IPS-18c (cell line): ENCODE results near the gene DOK5.

Experiments
- H3K4me3 ChIP-seq: 2 replicates; pipeline ENCODE4 v1.7.0; 2013; ENCODE audit warnings: low read depth, mild to moderate bottlenecking, low read length, moderate library complexity; ENCODE audit not compliant: insufficient read depth
- H3K9me3 ChIP-seq: one replicate; pipeline ENCODE4 v1.6.1; 2013; ENCODE audit warnings: mild to moderate bottlenecking, low read length, moderate library complexity; ENCODE audit not compliant: control insufficient read depth, insufficient read depth

DOK5 gene

DNA sequence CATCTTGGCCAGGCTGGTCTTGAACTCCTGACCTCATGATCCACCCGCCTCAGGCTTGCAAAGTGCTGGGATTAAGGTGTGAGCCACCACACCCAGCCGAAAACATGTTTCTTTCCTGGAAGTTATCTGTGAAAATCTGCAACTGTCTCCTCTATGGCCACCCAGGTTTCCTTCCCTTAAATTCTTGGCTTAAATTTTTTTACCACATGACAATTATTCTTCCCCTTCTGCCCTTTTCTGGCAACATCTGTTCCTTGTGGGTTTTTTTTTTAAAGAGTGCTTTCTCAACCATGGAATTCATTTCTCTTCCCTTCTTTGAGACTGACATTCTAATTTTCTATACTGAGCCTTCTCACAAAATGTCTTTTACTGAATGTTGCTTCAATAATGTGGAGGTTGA is 59.6 kb downstream of the DOK5 start:
- H3K9me3 ChIP-seq, result no peaks in the 10 kb centered on the region
- no peak overlapping the region for H3K4me3 ChIP-seq

DNA sequence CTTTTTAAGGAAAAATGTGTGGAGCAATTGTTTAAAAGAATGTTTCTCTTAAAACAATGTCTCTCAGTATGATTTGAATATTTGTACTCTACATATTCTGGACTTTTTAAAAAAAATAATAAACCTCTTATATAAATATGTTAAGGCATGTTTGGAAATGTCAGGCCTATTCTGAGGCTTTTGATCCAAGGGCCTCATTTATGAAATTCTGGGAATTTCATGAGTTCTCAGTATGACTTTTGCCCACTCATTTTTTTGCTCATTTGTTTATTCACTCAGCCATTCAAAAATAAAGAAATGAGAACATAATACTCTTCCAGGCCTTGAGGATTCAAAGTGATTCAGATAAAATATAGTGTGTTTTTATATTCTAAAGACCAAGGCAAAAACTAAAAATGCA is 60.4 kb downstream of the DOK5 start:
- H3K9me3 ChIP-seq, result no peaks in the 10 kb centered on the region
- H3K4me3 ChIP-seq, result no peak overlapping the region

DNA sequence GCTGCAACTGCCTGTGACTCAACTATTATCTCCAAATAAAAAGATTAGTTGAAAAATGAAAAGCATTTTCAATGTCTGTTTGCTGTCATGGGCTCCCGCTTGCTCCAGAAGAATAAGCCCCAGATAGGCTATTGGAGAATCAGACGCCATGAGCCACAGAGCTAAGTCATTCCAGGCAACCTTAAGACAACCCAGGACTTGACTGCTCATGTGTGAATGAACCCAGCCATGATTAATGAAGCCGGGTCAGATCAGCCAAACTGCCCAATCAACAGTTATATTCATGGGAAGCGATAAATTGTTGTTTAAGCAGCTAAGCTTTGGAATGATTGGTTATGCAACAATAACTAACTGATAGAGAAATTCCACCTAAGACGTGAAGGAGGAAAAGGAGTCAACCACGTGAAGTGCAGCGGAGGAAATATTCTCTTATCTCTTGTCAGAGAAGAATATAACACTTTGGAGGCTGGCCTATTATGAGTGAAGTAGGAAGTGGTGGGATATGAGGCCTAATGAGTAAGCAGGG is 64.2 kb downstream of the DOK5 start:
- H3K9me3 ChIP-seq, result no peaks in the 10 kb centered on the region
- H3K4me3 ChIP-seq, result no peak overlapping the region

DNA sequence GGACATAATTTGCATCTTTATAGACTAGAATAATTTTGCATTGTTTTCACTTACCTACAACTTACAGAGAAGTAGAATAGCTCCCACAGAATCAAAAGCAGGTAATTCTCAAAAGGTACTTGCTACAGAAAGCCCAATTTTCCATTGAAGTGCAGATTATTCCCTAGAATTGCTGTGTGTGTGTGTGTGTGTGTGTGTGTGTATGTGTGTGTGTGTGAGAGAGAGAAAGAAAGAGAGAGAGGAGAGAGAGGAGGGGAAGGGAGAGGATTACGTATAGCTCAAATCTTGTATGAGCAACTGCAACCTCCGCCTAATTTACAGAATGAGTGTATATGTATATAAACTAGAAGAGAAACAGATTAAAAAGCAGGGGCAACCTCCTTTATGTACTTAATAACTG is 68.0 kb downstream of the DOK5 start:
- Histone ChIP-seq H3K9me3 (no peaks in the 10 kb centered on the region), H3K4me3 (no peak overlapping the region)

DNA sequence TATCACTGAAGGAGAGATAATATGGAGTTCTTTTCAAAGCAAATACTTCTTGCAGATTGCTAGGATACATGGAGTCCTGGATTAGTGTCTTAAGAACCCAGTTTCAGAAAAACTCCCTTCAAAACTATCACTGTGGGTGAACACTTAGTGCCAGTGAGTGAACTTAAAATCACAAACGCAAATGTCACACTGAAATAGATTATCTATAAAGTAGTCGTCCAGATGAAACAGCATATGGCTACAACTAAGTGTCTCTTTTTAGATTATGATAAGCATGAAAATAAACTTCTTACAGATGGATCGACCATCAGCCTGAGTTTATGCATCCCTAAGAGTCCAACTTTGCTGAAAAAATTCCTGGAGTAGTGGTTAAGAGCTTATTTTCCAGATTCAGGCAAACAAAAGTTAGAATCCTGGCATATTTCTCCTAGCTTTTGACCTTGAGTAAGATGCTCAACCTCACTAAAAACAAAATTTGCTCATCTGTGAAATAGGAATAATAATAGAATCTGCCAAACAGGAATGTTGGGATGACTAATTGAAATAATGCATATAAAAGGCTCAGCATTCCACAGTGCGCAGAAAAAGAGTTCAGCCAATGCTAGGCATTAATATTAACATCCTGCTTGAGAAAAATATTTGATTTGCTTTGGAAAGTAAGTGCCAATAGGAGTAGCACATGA is 70.4 kb downstream of the DOK5 start:
- H3K4me3 ChIP-seq, result no peak overlapping the region
- no peaks in the 10 kb centered on the region for H3K9me3 ChIP-seq

DNA sequence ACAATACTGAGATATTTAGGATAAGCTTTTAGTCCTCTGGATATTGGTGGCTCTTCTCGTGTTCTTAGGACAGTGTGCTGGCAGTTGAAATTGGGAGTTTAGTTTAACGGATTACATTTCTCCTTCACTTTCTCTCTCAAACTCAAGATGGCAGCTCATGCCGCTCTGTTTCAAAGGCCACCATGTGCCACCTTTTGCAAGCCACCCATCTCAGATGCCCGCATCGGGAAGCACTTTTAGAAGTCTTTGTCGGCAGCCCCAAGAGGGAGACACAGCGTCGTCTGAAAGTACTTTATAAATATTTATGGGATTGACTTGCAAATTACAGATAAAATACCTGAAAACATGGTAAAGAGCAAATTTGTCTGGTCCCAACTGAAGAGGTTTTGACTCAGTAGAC is 73.5 kb downstream of the DOK5 start:
- no peak overlapping the region for H3K4me3 ChIP-seq

DNA sequence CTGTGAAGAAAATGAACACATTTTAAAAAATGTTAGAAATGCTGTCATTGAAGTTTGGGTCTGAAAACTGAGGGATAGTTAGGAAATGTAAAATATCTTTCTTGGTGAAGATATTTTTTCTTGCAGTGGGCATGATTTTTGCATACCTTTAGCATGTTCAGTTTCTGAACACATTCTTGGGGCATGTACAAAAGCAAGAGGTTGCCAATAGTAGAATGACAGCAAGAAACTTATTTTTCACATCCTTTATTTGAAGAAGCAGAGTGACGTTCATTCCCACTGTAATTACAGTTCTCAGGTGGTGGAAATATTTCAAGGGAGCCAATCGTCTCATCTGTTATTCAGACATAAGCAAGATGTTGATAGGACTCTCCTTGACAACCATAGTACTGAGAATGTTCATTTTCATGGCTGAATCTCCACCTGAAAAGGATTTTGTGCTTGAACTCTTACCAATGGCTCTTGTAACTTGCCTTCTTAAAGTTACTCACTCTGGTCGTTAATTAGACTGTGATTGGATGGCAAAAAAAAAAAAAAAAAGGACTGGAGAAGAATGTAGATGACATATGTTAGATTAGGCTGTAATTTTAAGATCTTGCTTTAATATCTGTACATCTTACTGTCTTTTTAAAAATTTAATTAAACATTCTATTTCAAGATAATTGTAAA is 74.4 kb downstream of the DOK5 start:
- no peak overlapping the region for H3K4me3 ChIP-seq
- H3K9me3 ChIP-seq, result no peaks in the 10 kb centered on the region

More for the DNA sequence above, 73.5 kb downstream of the DOK5 start:
- H3K9me3 ChIP-seq, result no peaks in the 10 kb centered on the region

DNA sequence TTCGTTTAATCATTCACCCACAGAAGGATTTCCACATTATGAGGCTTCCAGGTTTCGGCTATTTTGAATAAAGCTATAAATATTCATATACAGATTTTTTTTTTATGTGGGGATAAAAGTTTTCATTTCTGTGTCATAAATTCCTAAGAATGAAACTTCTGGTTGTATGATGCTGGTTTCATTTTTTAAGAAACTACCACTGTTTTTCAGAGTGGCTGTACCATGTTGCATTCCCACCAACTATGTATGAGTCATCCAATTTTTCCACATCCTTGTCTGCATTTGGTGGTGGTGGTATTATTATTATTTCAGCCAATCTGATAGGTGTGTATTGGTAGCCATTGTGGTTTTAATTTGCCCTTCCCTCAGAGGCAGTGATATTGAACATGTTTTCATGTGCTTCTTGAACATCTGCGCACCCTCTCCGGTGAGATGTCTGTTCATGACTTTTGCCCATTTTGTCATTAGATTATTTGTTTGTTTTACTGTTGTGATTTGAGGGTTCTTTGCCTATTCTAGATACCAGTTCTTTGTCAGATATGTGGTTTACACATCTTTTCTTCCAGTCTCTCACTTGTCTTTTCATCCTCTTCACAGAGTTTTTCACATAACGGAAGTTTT is 75.5 kb downstream of the DOK5 start:
- Histone ChIP-seq H3K4me3 (no peak overlapping the region), H3K9me3 (no peaks in the 10 kb centered on the region)

DNA sequence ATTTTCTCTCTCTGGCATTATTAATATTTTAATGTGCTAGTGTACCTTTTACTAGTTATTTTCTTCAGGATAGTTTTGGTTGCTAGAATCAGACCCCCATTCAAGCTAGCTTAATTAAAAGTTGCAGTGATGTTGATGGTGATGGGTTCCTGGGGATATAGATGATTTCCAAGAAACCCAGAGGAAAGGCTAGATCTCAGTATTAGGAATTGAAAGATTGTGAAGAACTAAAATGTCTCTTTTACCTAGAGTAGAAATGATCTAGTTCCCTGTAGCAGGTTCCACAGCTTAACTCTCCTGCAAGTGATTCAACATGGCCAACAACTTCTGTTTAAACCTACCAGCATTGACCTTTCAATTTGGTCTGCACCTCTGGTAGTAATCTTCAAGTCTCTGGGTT is 78.6 kb downstream of the DOK5 start:
- no peaks in the 10 kb centered on the region for H3K9me3 ChIP-seq
- no peak overlapping the region for H3K4me3 ChIP-seq

DNA sequence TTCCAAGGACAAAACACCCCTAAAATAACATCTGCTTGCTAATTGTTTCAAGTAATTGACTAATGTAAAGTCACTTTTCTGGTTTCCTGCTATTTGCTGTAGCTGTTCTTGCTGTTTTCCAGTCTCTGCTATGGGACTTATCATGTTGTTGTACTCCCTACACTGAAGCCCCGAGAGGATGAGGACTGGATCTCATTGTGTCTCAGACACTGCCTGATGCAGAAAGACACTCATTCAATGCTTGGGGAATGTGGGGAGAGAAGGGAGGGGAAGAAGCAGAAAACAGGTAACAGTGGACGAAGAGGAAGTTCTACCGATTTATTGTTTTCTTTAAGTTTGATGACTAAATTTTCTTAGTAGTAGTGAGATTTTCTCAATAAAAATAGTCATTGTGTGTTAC is 79.8 kb downstream of the DOK5 start:
- Histone ChIP-seq H3K9me3 (no peaks in the 10 kb centered on the region), H3K4me3 (no peak overlapping the region)

DNA sequence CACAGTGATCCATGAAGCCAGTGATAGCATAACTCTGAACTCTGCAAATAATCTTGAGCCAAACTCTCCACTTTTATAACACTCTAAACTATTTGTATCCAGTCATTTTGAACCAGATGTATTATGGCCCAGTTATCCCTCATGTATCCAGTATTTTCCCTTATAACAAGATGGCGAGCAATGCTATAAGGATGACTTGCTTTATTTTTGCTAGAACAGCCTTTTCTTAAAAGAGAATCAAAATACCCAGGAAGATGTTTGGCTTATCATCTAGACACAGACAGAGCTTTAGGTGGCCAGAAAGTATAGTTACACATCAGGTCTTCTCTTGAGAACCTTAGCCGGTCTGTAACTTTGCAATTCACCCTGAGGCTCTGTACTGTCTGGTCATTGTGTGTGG is 81.0 kb downstream of the DOK5 start:
- no peak overlapping the region for H3K4me3 ChIP-seq
- no peaks in the 10 kb centered on the region for H3K9me3 ChIP-seq

DNA sequence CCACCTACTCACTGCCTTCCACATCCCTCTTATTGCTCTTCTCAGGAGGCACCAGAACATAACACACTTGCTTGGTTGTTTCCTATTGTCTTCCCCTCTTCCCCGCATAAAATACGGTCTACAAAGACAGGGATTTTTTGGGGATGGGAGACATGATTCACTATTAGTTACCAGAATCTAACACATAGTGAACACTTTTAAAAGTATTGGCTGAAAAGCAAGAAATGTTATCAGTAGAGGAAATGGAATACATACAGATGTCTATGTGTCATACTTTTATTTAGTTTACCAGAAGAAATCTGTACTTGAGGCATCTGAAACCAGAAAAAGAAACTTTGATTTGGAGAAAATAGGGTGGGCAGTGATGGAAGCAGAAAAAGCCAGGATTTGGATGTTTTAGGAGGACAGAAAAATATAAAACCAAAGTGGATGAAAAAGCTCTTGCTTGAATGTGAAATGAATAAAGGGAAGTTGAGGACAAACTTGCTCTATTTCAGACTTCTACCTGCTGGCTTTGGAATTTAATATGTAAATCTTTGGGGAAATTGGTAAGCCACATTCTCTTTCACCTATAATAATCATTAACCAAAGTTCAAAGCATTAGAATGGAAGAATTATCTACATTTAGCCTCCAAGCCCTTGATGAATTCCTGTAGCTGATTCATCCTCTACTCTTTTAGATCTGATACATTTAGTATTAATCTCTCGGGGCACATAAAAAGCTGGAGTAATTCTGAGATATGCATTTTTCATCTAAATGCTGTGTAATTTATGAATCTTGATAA is 82.6 kb downstream of the DOK5 start:
- H3K9me3 ChIP-seq, result no peaks in the 10 kb centered on the region
- H3K4me3 ChIP-seq, result no peak overlapping the region

DNA sequence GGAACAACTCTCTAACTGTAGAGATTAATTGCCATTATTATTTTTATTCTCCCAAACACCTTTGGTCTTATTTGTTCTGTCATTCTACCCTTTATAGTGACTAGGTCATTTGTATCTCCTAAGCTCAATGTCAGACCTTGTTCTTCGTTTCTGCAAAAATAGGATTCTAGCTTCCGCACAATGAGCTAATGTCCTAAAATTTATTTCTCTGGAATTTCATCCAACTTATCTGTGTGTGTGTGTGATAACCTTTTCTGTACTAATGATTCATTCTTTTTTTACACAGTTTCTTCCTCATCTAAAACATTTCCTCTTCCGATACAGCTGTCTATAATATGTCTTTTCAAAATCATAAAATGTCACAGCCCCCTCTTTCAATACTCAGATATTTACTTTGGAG is 84.5 kb downstream of the DOK5 start:
- H3K4me3 ChIP-seq, result no peak overlapping the region

DNA sequence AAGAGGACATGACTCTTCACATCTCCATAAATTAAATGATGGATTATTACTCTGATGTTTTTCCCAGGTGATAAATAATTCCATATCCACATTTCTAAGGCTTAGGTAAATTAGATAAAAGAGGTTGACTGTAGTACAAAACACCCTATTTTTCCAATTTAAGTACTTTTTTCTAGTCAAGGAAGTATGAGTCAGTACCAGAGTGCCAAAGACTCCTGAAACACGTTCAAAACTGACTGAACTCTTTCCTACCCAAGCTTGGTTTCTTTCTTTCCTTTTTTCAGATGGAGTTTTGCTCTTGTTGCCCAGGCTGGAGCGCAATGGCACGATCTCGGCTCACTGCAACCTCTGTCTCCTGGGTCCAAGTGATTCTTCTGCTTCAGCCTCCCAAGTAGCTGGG is 85.0 kb downstream of the DOK5 start:
- no peaks in the 10 kb centered on the region for H3K9me3 ChIP-seq
- no peak overlapping the region for H3K4me3 ChIP-seq

More for the DNA sequence above, 84.5 kb downstream of the DOK5 start:
- H3K9me3 ChIP-seq, result no peaks in the 10 kb centered on the region

DNA sequence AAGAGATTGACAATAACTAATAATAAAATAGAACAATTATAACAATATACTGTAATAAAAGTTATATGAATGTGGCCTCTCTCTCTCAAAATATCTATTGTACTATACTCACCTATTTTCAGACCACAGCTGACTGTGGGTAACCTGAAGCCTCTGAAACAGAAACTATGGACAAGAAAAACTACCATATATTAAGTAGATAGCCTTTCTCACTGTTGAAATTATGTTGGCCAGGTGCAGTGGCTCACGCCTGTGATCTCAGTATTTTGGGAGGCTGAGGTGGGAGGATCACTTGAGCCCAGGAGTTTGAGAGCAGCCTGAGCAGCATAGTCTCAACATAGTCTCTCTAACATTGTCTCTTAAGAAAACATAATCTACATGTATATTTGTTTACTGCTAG is 89.9 kb downstream of the DOK5 start:
- Histone ChIP-seq H3K4me3 (no peak overlapping the region), H3K9me3 (no peaks in the 10 kb centered on the region)

DNA sequence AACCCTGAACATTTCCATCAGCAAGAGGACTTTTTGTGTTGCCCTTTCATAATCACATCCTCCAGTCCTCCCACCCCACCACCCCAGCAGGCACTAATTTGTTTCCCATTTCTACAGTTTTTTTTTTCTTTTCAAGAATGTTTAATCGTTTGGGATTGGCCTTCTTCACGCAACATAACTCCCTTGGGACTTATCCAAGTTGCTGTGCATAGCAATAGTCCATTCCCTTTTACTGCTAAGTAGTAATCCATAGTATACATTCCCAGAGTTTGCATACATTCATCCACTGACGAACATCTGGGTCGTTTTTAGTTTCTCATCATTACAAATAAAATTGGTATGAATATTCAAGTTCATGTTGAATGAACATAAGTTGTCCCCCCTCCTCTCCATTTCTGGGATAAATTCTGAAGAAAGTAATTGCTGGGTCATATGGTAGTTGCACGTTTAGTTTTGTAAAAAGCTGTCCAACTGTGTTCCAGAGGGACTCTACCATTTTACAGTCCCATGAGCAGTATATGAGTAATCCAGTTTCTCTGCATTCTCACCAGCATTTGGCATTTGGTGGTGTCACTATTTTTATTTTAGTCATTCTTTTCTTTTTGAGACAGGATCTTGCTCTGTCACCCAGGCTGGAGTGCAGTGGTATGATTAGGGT is 90.8 kb downstream of the DOK5 start:
- Histone ChIP-seq H3K4me3 (no peak overlapping the region), H3K9me3 (no peaks in the 10 kb centered on the region)

DNA sequence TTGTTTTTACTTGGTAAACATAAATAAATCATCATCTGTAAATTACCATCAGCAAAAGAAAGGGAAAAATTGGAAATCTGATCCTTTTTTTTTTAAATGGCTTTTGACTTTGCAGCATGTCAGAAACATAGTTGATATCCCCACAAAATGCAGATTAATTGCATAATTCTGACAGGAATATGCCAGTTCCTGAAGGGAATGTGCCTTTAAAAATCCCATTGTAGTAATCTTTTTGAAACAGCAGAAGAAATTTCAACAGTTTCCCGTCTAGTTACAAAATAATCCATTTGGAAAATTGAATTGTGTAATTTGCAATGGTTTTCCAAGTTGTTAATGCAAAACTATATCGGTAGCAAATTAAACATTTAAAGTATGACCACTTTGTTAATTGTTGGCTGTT is 95.2 kb downstream of the DOK5 start:
- Histone ChIP-seq H3K9me3 (no peaks in the 10 kb centered on the region), H3K4me3 (no peak overlapping the region)
